Trophoblast cell (in vitro differentiated cells and primary cell): ENCODE measurements around the gene RAD51B.
"Not testable (repeated sequence)": the region's sequence is repeated elsewhere in the genome, so short reads cannot be mapped to it uniquely, and the experiment has no call there.

Experiments
- DNase-seq, 2 donors: peaks; one replicate each; pipeline ENCODE4 v3.0.0-alpha.2; 2016
- H2AFZ ChIP-seq: 2 replicates; pipeline ENCODE4 v1.6.1; 2013; ENCODE audit warnings: low read length, moderate library complexity, mild to moderate bottlenecking; ENCODE audit not compliant: insufficient read depth, poor library complexity
- H2AK5ac ChIP-seq: 2 replicates; pipeline ENCODE4 v1.6.1; 2013; ENCODE audit warnings: mild to moderate bottlenecking, low read length
- H2BK120ac ChIP-seq: 2 replicates; pipeline ENCODE4 v1.6.1; 2013; ENCODE audit warnings: low read length, mild to moderate bottlenecking, moderate library complexity; ENCODE audit not compliant: insufficient read depth, poor library complexity
- H2BK12ac ChIP-seq: 2 replicates; pipeline ENCODE4 v1.6.1; 2013; ENCODE audit warnings: mild to moderate bottlenecking, low read length, moderate library complexity
- H2BK5ac ChIP-seq: 2 replicates; pipeline ENCODE4 v1.6.1; 2013; ENCODE audit warnings: low read length, low read depth, moderate library complexity, mild to moderate bottlenecking; ENCODE audit not compliant: poor library complexity
- H3K14ac ChIP-seq: 2 replicates; pipeline ENCODE4 v1.6.1; 2013; ENCODE audit warnings: mild to moderate bottlenecking, low read length
- H3K18ac ChIP-seq: 2 replicates; pipeline ENCODE4 v1.6.1; 2013; ENCODE audit warnings: mild to moderate bottlenecking, low read length
- H3K23ac ChIP-seq: 2 replicates; pipeline ENCODE4 v1.6.1; 2013; ENCODE audit warnings: low read length
- H3K27ac ChIP-seq: 2 replicates; pipeline ENCODE4 v1.5.1; 2013; ENCODE audit warnings: low read depth, mild to moderate bottlenecking, inconsistent platforms, low read length, moderate library complexity
- H3K27me3 ChIP-seq: 2 replicates; pipeline ENCODE4 v1.6.1; 2013; ENCODE audit warnings: inconsistent platforms, mild to moderate bottlenecking, low read length, moderate library complexity; ENCODE audit not compliant: insufficient read depth
- H3K36me3 ChIP-seq, 2 experiments: 1 replicate in 1 of 2; 2 replicates in 1 of 2; pipeline ENCODE4 v1.6.1; 2013; ENCODE audit warnings: low read length in 2 of 2, mild to moderate bottlenecking in 2 of 2, moderate library complexity in 1 of 2; ENCODE audit not compliant: insufficient read depth in 2 of 2, control insufficient read depth in 1 of 2
- H3K4ac ChIP-seq: 2 replicates; pipeline ENCODE4 v1.6.1; 2013; ENCODE audit warnings: low read depth, mild to moderate bottlenecking, low read length, moderate library complexity
- H3K4me1 ChIP-seq, 2 experiments: 1 replicate in 1 of 2; 2 replicates in 1 of 2; pipeline ENCODE4 v1.6.1; 2013; ENCODE audit warnings: low read length in 2 of 2, mild to moderate bottlenecking in 2 of 2, moderate library complexity in 1 of 2; ENCODE audit not compliant: insufficient read depth in 2 of 2, control insufficient read depth in 1 of 2
- H3K4me2 ChIP-seq: 2 replicates; pipeline ENCODE4 v1.6.1; 2013; ENCODE audit warnings: inconsistent platforms, mild to moderate bottlenecking, low read length, moderate library complexity
- H3K4me3 ChIP-seq: 2 replicates; pipeline ENCODE4 v1.5.1; 2013; ENCODE audit warnings: mild to moderate bottlenecking, low read depth, low read length, inconsistent platforms
- H3K79me1 ChIP-seq: one replicate; pipeline ENCODE4 v1.6.1; 2013; ENCODE audit warnings: low read length
- H3K79me2 ChIP-seq: 2 replicates; pipeline ENCODE4 v1.6.1; 2013; ENCODE audit warnings: low read length, mild to moderate bottlenecking; ENCODE audit not compliant: control insufficient read depth, insufficient read depth, poor library complexity
- H3K9ac ChIP-seq: 2 replicates; pipeline ENCODE4 v1.6.1; 2013; ENCODE audit warnings: mild to moderate bottlenecking, low read length
- H3K9me3 ChIP-seq: 2 replicates; pipeline ENCODE4 v1.6.1; 2013; ENCODE audit warnings: low read depth, mild to moderate bottlenecking, control low read depth, inconsistent platforms, low read length; ENCODE audit not compliant: insufficient read depth
- H4K12ac ChIP-seq: 2 replicates; pipeline ENCODE4 v1.6.1; 2013; ENCODE audit warnings: low read depth, mild to moderate bottlenecking, low read length, moderate library complexity
- H4K8ac ChIP-seq: 2 replicates; pipeline ENCODE4 v1.6.1; 2013; ENCODE audit warnings: low read depth, mild to moderate bottlenecking, low read length, moderate library complexity
- H4K91ac ChIP-seq: one replicate; pipeline ENCODE4 v1.6.1; 2013; ENCODE audit warnings: low read depth, mild to moderate bottlenecking, low read length, moderate library complexity
- WGBS: extraction: QIAGEN DNeasy Blood & Tissue Kit; methylation state at CpG from one replicate; pipeline ENCODE4 v1.1.7; 2013; ENCODE audit warnings: missing lambda C conversion rate; ENCODE audit not compliant: insufficient read length, insufficient coverage; ENCODE audit errors: extremely low coverage; 5-methylcytosine and 5-hydroxymethylcytosine counted together

The RAD51B gene

GRCh38 chr14:68662392-68662791 lies 842.8 kb downstream of the RAD51B start:
- no peak overlapping the region for H3K14ac ChIP-seq
- peaks cover 5% of the 10 kb centered on the region for H3K79me2 ChIP-seq
- no peak overlapping the region for H4K8ac ChIP-seq
- H3K4ac ChIP-seq = no peak overlapping the region
- no peaks in the 10 kb centered on the region for H3K9me3 ChIP-seq
- H4K12ac ChIP-seq = no peak overlapping the region
- peak overlapping the region; percentile 15 for H2AK5ac ChIP-seq
- no peak overlapping the region for H3K4me2 ChIP-seq
- no peak for DNase-seq
- no peak overlapping the region for H2BK5ac ChIP-seq
- H3K36me3 ChIP-seq = no peaks in the 10 kb centered on the region
- no peak overlapping the region for H3K23ac ChIP-seq
- no peak overlapping the region for H2AFZ ChIP-seq
- no peak overlapping the region for H3K9ac ChIP-seq
- H2BK12ac ChIP-seq = peak overlapping the region; percentile 44
- peaks cover 52% of the 10 kb centered on the region for H3K79me1 ChIP-seq
- H4K91ac ChIP-seq = peak overlapping the region; percentile 74
- H3K4me1 ChIP-seq = peaks cover 21 to 43% of the 10 kb centered on the region in 2 experiments
- H3K27me3 ChIP-seq = no peaks in the 10 kb centered on the region
- no CpG with 5 or more reads among the region's 3 CpGs for WGBS
- H3K4me3 ChIP-seq = no peak overlapping the region
- no peak overlapping the region for H2BK120ac ChIP-seq
- no peak overlapping the region for H3K18ac ChIP-seq
- H3K27ac ChIP-seq = no peak overlapping the region

GRCh38 chr14:68662826-68663225 lies 843.2 kb downstream of the RAD51B start:
- not testable (repeated sequence) for H2BK5ac ChIP-seq, H3K27ac ChIP-seq, DNase-seq, H3K27me3 ChIP-seq, H4K12ac ChIP-seq, H3K4me2 ChIP-seq, H3K36me3 ChIP-seq, H3K23ac ChIP-seq, H3K9ac ChIP-seq, H3K18ac ChIP-seq, H3K79me2 ChIP-seq, H3K9me3 ChIP-seq, H2AFZ ChIP-seq, H3K4ac ChIP-seq, H3K4me3 ChIP-seq
- H3K79me1 ChIP-seq = peaks cover 51% of the 10 kb centered on the region
- H2BK120ac ChIP-seq = peak overlapping the region; percentile 53
- H3K4me1 ChIP-seq = peaks cover 22 to 44% of the 10 kb centered on the region in 2 experiments
- no CpG with 5 or more reads among the region's 6 CpGs for WGBS
- H4K91ac ChIP-seq = peak overlapping the region; percentile 30
- H4K8ac ChIP-seq = peak overlapping the region; percentile 25
- H2BK12ac ChIP-seq = peak overlapping the region; percentile 81
- H2AK5ac ChIP-seq = peak overlapping the region; percentile 80
- H3K14ac ChIP-seq = peak overlapping the region; percentile 27

- H2AK5ac ChIP-seq = no peak overlapping the region
- no peak overlapping the region for H3K4ac ChIP-seq
- H3K4me3 ChIP-seq = no peak overlapping the region
- no peak overlapping the region for H2BK5ac ChIP-seq
- peaks cover under 1% of the 10 kb centered on the region for H3K9me3 ChIP-seq
- peaks cover 52% of the 10 kb centered on the region for H3K79me1 ChIP-seq
- peak overlapping the region; percentile 63 for H4K91ac ChIP-seq
- H3K4me1 ChIP-seq = peaks cover 24 to 44% of the 10 kb centered on the region in 2 experiments
- H3K18ac ChIP-seq = no peak overlapping the region
- H2AFZ ChIP-seq = no peak overlapping the region
- no peak overlapping the region for H2BK120ac ChIP-seq
- H3K36me3 ChIP-seq = no peaks in the 10 kb centered on the region
- H3K9ac ChIP-seq = no peak overlapping the region
- H3K23ac ChIP-seq = peak overlapping the region; percentile 79
- no peak overlapping the region for H4K8ac ChIP-seq
- H3K14ac ChIP-seq = peak overlapping the region; percentile 28
- H2BK12ac ChIP-seq = peak overlapping the region; percentile 16
- H3K4me2 ChIP-seq = no peak overlapping the region
- H4K12ac ChIP-seq = no peak overlapping the region
- no peak overlapping the region for H3K27ac ChIP-seq
- WGBS = no CpG with 5 or more reads among the region's 9 CpGs
- H3K79me2 ChIP-seq = peaks cover 7% of the 10 kb centered on the region
- DNase-seq = no peak
- no peaks in the 10 kb centered on the region for H3K27me3 ChIP-seq
Observed at GRCh38 chr14:68663385-68664076, 844.0 kb downstream of the RAD51B start.

DNA sequence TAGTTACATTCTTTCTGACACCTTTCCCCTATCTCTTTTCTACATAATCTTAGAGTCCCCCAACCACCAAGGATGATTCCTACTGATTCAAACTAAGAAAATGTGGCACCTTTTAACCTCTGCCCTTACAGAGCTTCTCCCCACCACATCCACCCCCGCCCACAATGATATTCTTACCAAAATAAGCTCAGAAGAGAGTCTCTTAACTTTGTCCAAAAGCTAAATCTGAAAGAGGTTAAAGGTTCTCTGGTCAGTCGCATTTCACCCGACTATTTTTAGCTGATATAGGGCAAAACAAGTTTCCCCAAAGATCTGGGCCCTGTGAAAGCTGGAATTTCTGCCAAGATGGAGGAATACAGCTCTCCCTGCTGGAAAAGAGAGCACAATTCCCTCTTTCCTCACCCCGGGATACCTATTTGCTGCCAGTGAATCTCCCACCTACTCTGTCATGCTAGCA lies 844.7 kb downstream of the RAD51B start:
- DNase-seq = no peak
- Histone ChIP-seq H3K14ac (peak overlapping the region; percentile 51), H3K4me3 (no peak overlapping the region), H3K9me3 (peaks cover 2% of the 10 kb centered on the region), H3K79me2 (peaks cover 7% of the 10 kb centered on the region), H3K9ac (no peak overlapping the region), H3K27ac (no peak overlapping the region), H3K4me1 (peaks cover 23 to 42% of the 10 kb centered on the region in 2 experiments), H2AFZ (no peak overlapping the region), H2AK5ac (peak overlapping the region; percentile 96), H4K91ac (peak overlapping the region; percentile 69), H4K12ac (no peak overlapping the region), H3K18ac (peak overlapping the region; percentile 7), H3K4me2 (no peak overlapping the region), H3K36me3 (no peaks in the 10 kb centered on the region), H3K27me3 (no peaks in the 10 kb centered on the region), H4K8ac (peak overlapping the region; percentile 31), H2BK12ac (peak overlapping the region; percentile 94), H3K4ac (peak overlapping the region; percentile 29), H3K23ac (no peak overlapping the region), H2BK120ac (peak overlapping the region; percentile 16), H3K79me1 (peaks cover 51% of the 10 kb centered on the region), H2BK5ac (peak overlapping the region; percentile 22)
- WGBS = no CpG with 5 or more reads among the region's 4 CpGs
